Lung (tissue), 12 donors: ENCODE measurements around the gene PTPRG. TPM values are rescaled to one million over a fixed set of nuclear protein-coding genes. Genes with fewer than 3 reads are reported as not detected.

Experiments
- ATAC-seq: fragments of 200-7000 bp; cut with Tn5 transposase; one replicate; pipeline ENCODE4 v1.9.1; 2020; ENCODE audit warnings: moderate number of reproducible peaks; ENCODE audit not compliant: insufficient read depth, low FRiP score
- DNase-seq, 3 donors: peaks; one replicate each; pipeline ENCODE4 v3.0.0-alpha.2; 2013 to 2017
- H3K27ac ChIP-seq, 2 donors: one replicate each; pipeline ENCODE4 v1.5.1; 2013; ENCODE audit warnings: mild to moderate bottlenecking in 2 of 2, moderate library complexity in 2 of 2, control low read depth in 1 of 2, inconsistent platforms in 1 of 2, low read depth in 1 of 2, low read length in 1 of 2
- H3K27me3 ChIP-seq, 3 donors: one replicate each; pipeline ENCODE4 v1.5.1; 2013; ENCODE audit warnings: low read length in 2 of 3; ENCODE audit not compliant: control insufficient read depth in 3 of 3, insufficient read depth in 3 of 3
- H3K36me3 ChIP-seq, 4 donors: one replicate each; pipeline ENCODE4 v1.5.1; 2013; ENCODE audit warnings: low read length in 4 of 4, mild to moderate bottlenecking in 1 of 4, moderate library complexity in 1 of 4; ENCODE audit not compliant: control insufficient read depth in 4 of 4, insufficient read depth in 4 of 4
- H3K4me1 ChIP-seq, 5 donors: one replicate each; pipeline ENCODE4 v1.5.1; 2013; ENCODE audit warnings: low read length in 5 of 5, mild to moderate bottlenecking in 2 of 5, moderate library complexity in 1 of 5; ENCODE audit not compliant: control insufficient read depth in 5 of 5, insufficient read depth in 5 of 5
- H3K4me3 ChIP-seq: one replicate; pipeline ENCODE4 v1.5.1; 2013; ENCODE audit warnings: mild to moderate bottlenecking, control low read depth, moderate library complexity
- H3K9ac ChIP-seq, 2 donors: one replicate each; pipeline ENCODE4 v1.5.1; 2013; ENCODE audit warnings: low read length in 2 of 2, control low read depth in 1 of 2; ENCODE audit not compliant: insufficient read depth in 1 of 2
- H3K9me3 ChIP-seq, 4 donors: one replicate each; pipeline ENCODE4 v1.5.1; 2013; ENCODE audit warnings: low read length in 3 of 4, mild to moderate bottlenecking in 1 of 4, moderate library complexity in 1 of 4; ENCODE audit not compliant: control insufficient read depth in 4 of 4, insufficient read depth in 3 of 4
- CTCF ChIP-seq: IDR thresholded peaks from 2 replicates; pipeline ENCODE4 v1.5.1; 2012; ENCODE audit warnings: mild to moderate bottlenecking; ENCODE audit errors: control extremely low read depth, extremely low read depth
- WGBS, 2 donors: extraction: QIAGEN DNeasy Blood & Tissue Kit; methylation state at CpG; one replicate each; pipeline ENCODE4 v1.1.7; 2013; 5-methylcytosine and 5-hydroxymethylcytosine counted together
- polyA plus RNA-seq, 2 donors: library from polyadenylated mRNA; stranded (reverse); fragments of 200-250 nt; gene quantifications; one replicate each; pipeline ENCODE4 v1.2.1, GENCODE V29; 2013
- total RNA-seq, 2 donors: library from RNA; depleted of rRNA in 1 of 2; stranded (reverse); fragments of >200 nt in 1 of 2; gene quantifications; one replicate each; pipeline ENCODE4 v1.2.1, GENCODE V29; 2014 to 2021
- donor health status: control.
- donor health status: control.
- donor health status: Bipolar disorder and iron deficiency.
- donor health status: healthy.
- donor health status: DM: yes; HTN: yes; CAD: no.

Gene PTPRG
- total and polyA plus RNA-seq, 4 donors: 8.5 to 131 (median 75.9) TPM

- 92 to 95% methylated on average over 3 of the region's 3 CpGs for WGBS, 2 donors
- Histone ChIP-seq H3K4me3 (no peak overlapping the region), H3K4me1 (peaks cover 0 to 27% (median 3%) of the 10 kb centered on the region in 5 donors), H3K27me3 (no peaks in the 10 kb centered on the region), H3K36me3 (peaks cover 2 to 19% (median 14%) of the 10 kb centered on the region in 4 donors), H3K27ac (no peak overlapping the region), H3K9ac (no peak overlapping the region), H3K9me3 (no peaks in the 10 kb centered on the region)
- DNase-seq: peak in 2 of 3 donors; percentile 33 to 39
- TF ChIP-seq CTCF: no peak
- no peak for ATAC-seq
Observed at GRCh38 chr3:62277450-62277849, 716.1 kb downstream of the PTPRG start.

GRCh38 chr3:62277986-62278385 lies 716.6 kb downstream of the PTPRG start:
- DNase-seq: no peak
- ATAC-seq: no peak
- Histone ChIP-seq H3K4me3 (no peak overlapping the region), H3K36me3 (peaks cover 2 to 18% (median 13%) of the 10 kb centered on the region in 4 donors), H3K9me3 (no peaks in the 10 kb centered on the region), H3K9ac (no peak overlapping the region), H3K27ac (no peak overlapping the region), H3K4me1 (peaks cover 0 to 27% (median 3%) of the 10 kb centered on the region in 5 donors), H3K27me3 (no peaks in the 10 kb centered on the region)
- TF ChIP-seq CTCF: no peak

GRCh38 chr3:62281726-62282125 lies 720.4 kb downstream of the PTPRG start:
- H3K27ac ChIP-seq: no peak overlapping the region
- no peaks in the 10 kb centered on the region for H3K9me3 ChIP-seq
- ATAC-seq (no peak), DNase-seq (no peak)
- no peaks in the 10 kb centered on the region for H3K27me3 ChIP-seq
- peaks cover 1 to 10% (median 8%) of the 10 kb centered on the region in 4 donors for H3K36me3 ChIP-seq
- WGBS, 2 donors: 82 to 87% methylated on average over 1 of the region's 1 CpG
- H3K9ac ChIP-seq: no peak overlapping the region
- H3K4me1 ChIP-seq: peaks cover 0 to 14% (median 1%) of the 10 kb centered on the region in 5 donors
- H3K4me3 ChIP-seq: no peak overlapping the region
- no peak for TF ChIP-seq CTCF

DNA sequence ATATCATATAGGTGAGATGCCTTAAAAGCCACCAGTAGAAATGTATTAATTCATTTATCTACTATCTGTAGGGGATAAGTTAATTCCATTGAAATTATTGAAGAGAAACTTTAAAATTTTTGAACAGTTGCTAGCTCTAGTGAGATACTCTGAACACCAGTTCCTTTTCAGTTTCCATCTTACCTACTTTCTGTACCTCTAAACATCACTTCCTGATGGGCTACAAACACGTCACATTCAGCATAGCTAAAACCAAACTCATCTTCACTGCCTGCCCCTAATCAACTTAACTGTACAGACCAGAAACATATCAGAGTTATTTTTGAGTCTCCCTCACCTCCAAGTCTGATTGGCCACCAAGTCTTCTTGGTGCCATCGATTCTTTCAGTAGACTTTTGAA lies 723.1 kb downstream of the PTPRG start:
- 70 to 79% methylated on average over 2 of the region's 2 CpGs for WGBS, 2 donors
- Histone ChIP-seq H3K4me3 (no peak overlapping the region), H3K27ac (no peak overlapping the region), H3K27me3 (no peaks in the 10 kb centered on the region), H3K9ac (no peak overlapping the region), H3K36me3 (peaks cover 1 to 6% (median 2%) of the 10 kb centered on the region in 4 donors), H3K9me3 (no peaks in the 10 kb centered on the region), H3K4me1 (no peaks in the 10 kb centered on the region)
- no peak for TF ChIP-seq CTCF
- no peak for ATAC-seq
- DNase-seq: no peak
